ENCODE measurements around the gene HEMGN. TPM values are rescaled to one million over a fixed set of nuclear protein-coding genes. Genes with fewer than 3 reads are reported as not detected.

Gene HEMGN
- total and polyA plus RNA-seq, 2 donors (not counting 1 experiment from before 2014, with no cell fraction given) = 0.06 TPM; not detected in 1

DNA sequence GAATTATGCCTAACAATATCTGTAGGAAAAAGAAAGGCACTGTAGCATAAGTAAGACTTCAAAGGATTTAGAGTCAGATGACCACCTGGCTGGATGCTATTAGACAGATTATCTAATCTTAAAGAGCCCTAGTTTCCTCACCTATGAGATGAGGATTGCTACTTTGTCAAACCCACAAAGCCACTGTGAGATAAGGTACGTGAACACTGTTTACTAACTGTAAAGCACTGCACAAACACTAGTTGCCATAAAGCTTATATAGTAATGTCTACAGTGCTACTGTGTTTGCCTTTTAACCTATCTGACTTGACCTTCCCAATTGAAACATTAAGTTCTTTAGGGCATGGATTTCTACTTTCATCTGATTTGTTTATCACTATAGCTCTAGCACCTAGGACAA is 26.0 kb downstream of the HEMGN start:
- ATAC-seq (ENCODE audit: low read depth) = no peak
- no peak overlapping the region for H3K27ac ChIP-seq (ENCODE audit: low read length in 2 of 2)
- H3K9me3 Mint-ChIP-seq (ENCODE audit: insufficient read depth) = no peaks in the 10 kb centered on the region

DNA sequence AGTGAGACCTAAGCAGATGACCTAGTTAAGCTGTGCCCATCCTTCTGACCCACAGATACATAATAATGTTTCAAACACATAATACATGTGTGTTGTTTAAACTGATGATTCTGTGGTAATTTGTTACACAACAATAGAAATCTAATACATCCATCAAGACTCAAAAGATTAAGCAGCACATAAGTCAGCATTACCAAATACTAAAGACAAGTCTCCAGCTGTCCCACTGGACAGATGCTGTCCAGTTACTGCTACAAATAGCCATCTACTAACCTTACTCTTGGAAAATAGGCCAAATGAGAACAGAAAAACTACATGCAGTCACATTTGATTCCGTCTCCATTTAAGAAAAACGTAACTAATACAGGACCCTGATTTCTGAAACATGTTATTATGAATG is 26.4 kb downstream of the HEMGN start:
- WGBS (ENCODE audit: insufficient coverage) = no CpG with 5 or more reads among the region's 2 CpGs
- peaks cover 28% of the 10 kb centered on the region for H3K4me1 Mint-ChIP-seq
- no peaks in the 10 kb centered on the region for H4K20me1 ChIP-seq (ENCODE audit: control insufficient read depth, insufficient read depth, low read length, poor library complexity, severe bottlenecking)
- H3K9me3 ChIP-seq (ENCODE audit: control extremely low read depth in 1 of 3, control insufficient read depth in 2 of 3, insufficient read depth in 1 of 3, low read length in 2 of 3) = no peaks in the 10 kb centered on the region
- no peaks in the 10 kb centered on the region for H3K9me3 Mint-ChIP-seq (ENCODE audit: insufficient read depth)
- DNase-seq (no peak), ATAC-seq (ENCODE audit: low read depth) (no peak)
- ChIA-PET POLR2A (no interaction called here), CTCF (interaction anchor here (0.7 to 4.5 kb wide), 2 partner anchors 10 to 11 kb away, joined by 3 to 31 read pairs; no protein-coding TSS in a partner anchor)
- no peak overlapping the region for H3K4me3 ChIP-seq (ENCODE audit: control extremely low read depth in 1 of 5, extremely low read depth in 1 of 5, insufficient read depth in 1 of 5, low read depth in 2 of 5, low read length in 4 of 5)
- H3K4me1 ChIP-seq (ENCODE audit: control insufficient read depth in 2 of 2, insufficient read depth in 2 of 2, low read length in 2 of 2) = peaks cover 13 to 18% of the 10 kb centered on the region in 2 donors
- TF ChIP-seq EZH2 (IDR thresholded peaks at IDR 0.05; ENCODE audit: borderline replicate concordance, insufficient read depth, low read depth, low read length, poor library complexity, severe bottlenecking) = no peak
- TF ChIP-seq, protein P1, sequence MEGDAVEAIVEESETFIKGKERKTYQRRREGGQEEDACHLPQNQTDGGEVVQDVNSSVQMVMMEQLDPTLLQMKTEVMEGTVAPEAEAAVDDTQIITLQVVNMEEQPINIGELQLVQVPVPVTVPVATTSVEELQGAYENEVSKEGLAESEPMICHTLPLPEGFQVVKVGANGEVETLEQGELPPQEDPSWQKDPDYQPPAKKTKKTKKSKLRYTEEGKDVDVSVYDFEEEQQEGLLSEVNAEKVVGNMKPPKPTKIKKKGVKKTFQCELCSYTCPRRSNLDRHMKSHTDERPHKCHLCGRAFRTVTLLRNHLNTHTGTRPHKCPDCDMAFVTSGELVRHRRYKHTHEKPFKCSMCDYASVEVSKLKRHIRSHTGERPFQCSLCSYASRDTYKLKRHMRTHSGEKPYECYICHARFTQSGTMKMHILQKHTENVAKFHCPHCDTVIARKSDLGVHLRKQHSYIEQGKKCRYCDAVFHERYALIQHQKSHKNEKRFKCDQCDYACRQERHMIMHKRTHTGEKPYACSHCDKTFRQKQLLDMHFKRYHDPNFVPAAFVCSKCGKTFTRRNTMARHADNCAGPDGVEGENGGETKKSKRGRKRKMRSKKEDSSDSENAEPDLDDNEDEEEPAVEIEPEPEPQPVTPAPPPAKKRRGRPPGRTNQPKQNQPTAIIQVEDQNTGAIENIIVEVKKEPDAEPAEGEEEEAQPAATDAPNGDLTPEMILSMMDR (IDR thresholded peaks at IDR 0.05) = no peak
- peaks cover 2 to 76% of the 10 kb centered on the region in 2 experiments for H3K36me3 ChIP-seq (replicated peaks in 1 of 2; ENCODE audit: control extremely low read depth in 1 of 2, control insufficient read depth in 1 of 2, extremely low read depth in 1 of 2, insufficient read depth in 2 of 2, low read length in 1 of 2)
- intact Hi-C loops (cut with micrococcal nuclease) = no loop called here
- no peak overlapping the region for H3K9ac ChIP-seq (ENCODE audit: low read length)
- H3K4me3 Mint-ChIP-seq = no peak overlapping the region
- peaks cover 24% of the 10 kb centered on the region for H3K79me2 ChIP-seq (ENCODE audit: control insufficient read depth, insufficient read depth, low read length)
- H2AFZ ChIP-seq (ENCODE audit: insufficient read depth, low read depth, low read length, poor library complexity, severe bottlenecking) = no peak overlapping the region
- H3K27ac ChIP-seq (ENCODE audit: low read length in 2 of 2) = no peak overlapping the region
- no peak overlapping the region for H3K4me2 ChIP-seq (replicated peaks; ENCODE audit: low read depth, low read length, poor library complexity, severe bottlenecking)
- no peaks in the 10 kb centered on the region for H3K27me3 ChIP-seq (replicated peaks in 1 of 4; ENCODE audit: control extremely low read depth in 1 of 4, control insufficient read depth in 3 of 4, insufficient read depth in 4 of 4, low read length in 3 of 4)
- no peaks in the 10 kb centered on the region for H3K27me3 Mint-ChIP-seq
- H3K27ac Mint-ChIP-seq = no peak overlapping the region

More for the DNA sequence above, 26.0 kb downstream of the HEMGN start:
- H3K36me3 ChIP-seq (replicated peaks in 1 of 2; ENCODE audit: control extremely low read depth in 1 of 2, control insufficient read depth in 1 of 2, extremely low read depth in 1 of 2, insufficient read depth in 2 of 2, low read length in 1 of 2) = peaks cover 2 to 73% of the 10 kb centered on the region in 2 experiments
- Mint-ChIP-seq H3K27me3 (no peaks in the 10 kb centered on the region), H3K4me1 (peaks cover 28% of the 10 kb centered on the region), H3K27ac (no peak overlapping the region), H3K4me3 (no peak overlapping the region)
- no peaks in the 10 kb centered on the region for H4K20me1 ChIP-seq (ENCODE audit: control insufficient read depth, insufficient read depth, low read length, poor library complexity, severe bottlenecking)
- intact Hi-C loops (cut with micrococcal nuclease) = no loop called here
- no peak overlapping the region for H2AFZ ChIP-seq (ENCODE audit: insufficient read depth, low read depth, low read length, poor library complexity, severe bottlenecking)
- H3K4me3 ChIP-seq (ENCODE audit: control extremely low read depth in 1 of 5, extremely low read depth in 1 of 5, insufficient read depth in 1 of 5, low read depth in 2 of 5, low read length in 4 of 5) = no peak overlapping the region
- DNase-seq = no peak
- peaks cover 8 to 13% of the 10 kb centered on the region in 2 donors for H3K4me1 ChIP-seq (ENCODE audit: control insufficient read depth in 2 of 2, insufficient read depth in 2 of 2, low read length in 2 of 2)
- ChIA-PET CTCF (interaction anchor here (0.7 to 4.5 kb wide), 2 partner anchors 9 to 12 kb away, joined by 3 to 31 read pairs; no protein-coding TSS in a partner anchor), POLR2A (no interaction called here)
- H3K9ac ChIP-seq (ENCODE audit: low read length) = no peak overlapping the region
- no peaks in the 10 kb centered on the region for H3K27me3 ChIP-seq (replicated peaks in 1 of 4; ENCODE audit: control extremely low read depth in 1 of 4, control insufficient read depth in 3 of 4, insufficient read depth in 4 of 4, low read length in 3 of 4)
- H3K4me2 ChIP-seq (replicated peaks; ENCODE audit: low read depth, low read length, poor library complexity, severe bottlenecking) = no peak overlapping the region
- H3K9me3 ChIP-seq (ENCODE audit: control extremely low read depth in 1 of 3, control insufficient read depth in 2 of 3, insufficient read depth in 1 of 3, low read length in 2 of 3) = no peaks in the 10 kb centered on the region
- WGBS (ENCODE audit: insufficient coverage) = no CpG with 5 or more reads among the region's 1 CpG
- TF ChIP-seq EZH2 (IDR thresholded peaks at IDR 0.05; ENCODE audit: borderline replicate concordance, insufficient read depth, low read depth, low read length, poor library complexity, severe bottlenecking) = no peak
- TF ChIP-seq, protein P1 (IDR thresholded peaks at IDR 0.05) = no peak
- peaks cover 23% of the 10 kb centered on the region for H3K79me2 ChIP-seq (ENCODE audit: control insufficient read depth, insufficient read depth, low read length)
